CD14-positive monocyte (primary cell): ENCODE measurements around the gene ATP2B1. TPM values are rescaled to one million over a fixed set of nuclear protein-coding genes. Genes with fewer than 3 reads are reported as not detected.

Experiments used
- DNase-seq, 3 donors: peaks; one replicate each; pipeline ENCODE4 v3.0.0-alpha.2; 2011 to 2022
- H2AFZ ChIP-seq: 2 replicates; pipeline ENCODE4 v1.6.0; 2012; ENCODE audit warnings: mild to moderate bottlenecking, low read depth, low read length, inconsistent platforms; ENCODE audit not compliant: insufficient read depth, poor library complexity, severe bottlenecking
- H3K27ac ChIP-seq, 2 donors: 1 replicate in 1 of 2; 2 replicates in 1 of 2; pipeline ENCODE4 v1.5.1; 2012 to 2013; ENCODE audit warnings: low read length in 2 of 2, control low read depth in 1 of 2, inconsistent platforms in 1 of 2, low read depth in 1 of 2, mild to moderate bottlenecking in 1 of 2
- H3K27me3 ChIP-seq, 2 donors: one replicate each; pipeline versions ENCODE4 v1.6.0 to v1.6.1; 2011 to 2013; ENCODE audit warnings: low read length in 2 of 2; ENCODE audit not compliant: control insufficient read depth in 2 of 2, insufficient read depth in 2 of 2
- H3K36me3 ChIP-seq, 2 donors: replicated peaks in 1 of 2; 1 replicate in 1 of 2; 2 replicates in 1 of 2; pipeline versions ENCODE4 v1.5.1 to v1.6.1; 2012 to 2013; ENCODE audit warnings: low read length in 2 of 2, control low read depth in 1 of 2, inconsistent platforms in 1 of 2, mild to moderate bottlenecking in 1 of 2; ENCODE audit not compliant: insufficient read depth in 2 of 2, control insufficient read depth in 1 of 2
- H3K4me1 ChIP-seq, 2 donors: 1 replicate in 1 of 2; 2 replicates in 1 of 2; pipeline versions ENCODE4 v1.5.1 to v1.6.1; 2012 to 2013; ENCODE audit warnings: low read length in 2 of 2, control low read depth in 1 of 2, inconsistent platforms in 1 of 2, mild to moderate bottlenecking in 1 of 2, moderate library complexity in 1 of 2; ENCODE audit not compliant: insufficient read depth in 2 of 2, control insufficient read depth in 1 of 2
- H3K4me2 ChIP-seq: replicated peaks from 2 replicates; pipeline ENCODE3; 2012; ENCODE audit warnings: low read length, moderate library complexity, mild to moderate bottlenecking; ENCODE audit not compliant: poor library complexity, severe bottlenecking; ENCODE audit errors: extremely low read depth
- H3K4me3 ChIP-seq, 3 experiments: fragments of 200-600 bp in 1 of 3; sonication (generic) in 1 of 3; replicated peaks in 1 of 3; 1 replicate in 2 of 3; 2 replicates in 1 of 3; pipeline ENCODE4 v1.5.1; 2011 to 2013; ENCODE audit warnings: low read length in 3 of 3, mild to moderate bottlenecking in 3 of 3, control low read depth in 2 of 3, low read depth in 2 of 3, inconsistent platforms in 1 of 3, moderate library complexity in 1 of 3
- H3K79me2 ChIP-seq: 2 replicates; pipeline ENCODE4 v1.6.0; 2012; ENCODE audit warnings: mild to moderate bottlenecking, control low read depth, inconsistent platforms, low read length, moderate library complexity; ENCODE audit not compliant: insufficient read depth
- H3K9ac ChIP-seq: 2 replicates; pipeline ENCODE4 v1.6.0; 2017; ENCODE audit warnings: low read length, mild to moderate bottlenecking; ENCODE audit not compliant: insufficient read depth, poor library complexity, severe bottlenecking
- H3K9me3 ChIP-seq, 2 donors: replicated peaks in 1 of 2; 1 replicate in 1 of 2; 2 replicates in 1 of 2; pipeline versions ENCODE4 v1.5.1 to v1.6.1; 2012 to 2013; ENCODE audit warnings: low read length in 2 of 2, control low read depth in 1 of 2; ENCODE audit not compliant: control insufficient read depth in 1 of 2, insufficient read depth in 1 of 2
- H4K20me1 ChIP-seq: 2 replicates; pipeline ENCODE4 v1.6.0; 2012; ENCODE audit warnings: mild to moderate bottlenecking, low read length, control low read depth, moderate library complexity; ENCODE audit not compliant: insufficient read depth
- H3K27ac Mint-ChIP-seq, 7 donors: one replicate each; pipeline ENCODE4 v1.8.0; 2020; ENCODE audit warnings: mild to moderate bottlenecking in 7 of 7, mixed read lengths in 7 of 7, moderate library complexity in 6 of 7, inconsistent platforms in 2 of 7
- H3K27me3 Mint-ChIP-seq, 3 donors: one replicate each; pipeline ENCODE4 v1.8.0; 2021 to 2022; ENCODE audit warnings: low read depth in 3 of 3, mild to moderate bottlenecking in 3 of 3, mixed read lengths in 3 of 3, moderate library complexity in 3 of 3, inconsistent platforms in 1 of 3
- H3K36me3 Mint-ChIP-seq, 2 donors: one replicate each; pipeline ENCODE4 v1.8.0; 2020; ENCODE audit warnings: mixed read lengths in 2 of 2, inconsistent platforms in 1 of 2, mild to moderate bottlenecking in 1 of 2
- H3K4me1 Mint-ChIP-seq: one replicate; pipeline ENCODE4 v1.8.0; 2020; ENCODE audit warnings: mild to moderate bottlenecking, mixed read lengths
- H3K4me3 Mint-ChIP-seq, 2 donors: one replicate each; pipeline ENCODE4 v1.8.0; 2020; ENCODE audit warnings: mild to moderate bottlenecking in 2 of 2, mixed read lengths in 2 of 2, moderate library complexity in 1 of 2
- H3K9me3 Mint-ChIP-seq, 7 donors: one replicate each; pipeline ENCODE4 v1.8.0; 2020 to 2022; ENCODE audit warnings: mixed read lengths in 7 of 7, mild to moderate bottlenecking in 6 of 7, moderate library complexity in 6 of 7, inconsistent platforms in 2 of 7
- WGBS: methylation state at CpG from one replicate; pipeline ENCODE4 v1.1.5; 2013; ENCODE audit warnings: missing lambda C conversion rate; ENCODE audit not compliant: insufficient coverage; 5-methylcytosine and 5-hydroxymethylcytosine counted together
- intact Hi-C, 2 donors: fragments of 100-400 bp; cut with micrococcal nuclease; formaldehyde crosslinking; loops; one replicate each; pipeline versions ENCODE4 v1.15.0 to v1.15.1; 2023
- polyA plus RNA-seq, 3 donors: library from polyadenylated mRNA; depleted of rRNA in 1 of 3; unstranded in 2 of 3; stranded (reverse) in 1 of 3; fragments of 300-500 nt in 2 of 3; fragments of >200 nt in 1 of 3; fragmentation: Illumina TruSeq in 2 of 3; gene quantifications; 1 replicate in 2 of 3; 2 replicates in 1 of 3; pipeline ENCODE4 v1.2.3, GENCODE V29; 2012 to 2021
- TF ChIP-seq, protein P1 (sequence below): fragments of 200-600 bp; IDR thresholded peaks from one replicate; pipeline ENCODE4 v1.8.0; 2022; ENCODE audit warnings: antibody characterized with exemption, mild to moderate bottlenecking

ATP2B1 gene
- polyA plus RNA-seq, 3 donors = 35.9 to 59.3 (median 53.9) TPM

GRCh38 chr12:89693639-89694202 lies 14.9 kb downstream of the ATP2B1 start:
- H3K27ac Mint-ChIP-seq = no peak overlapping the region
- Histone ChIP-seq H3K4me2 (no peak overlapping the region), H2AFZ (no peak overlapping the region), H3K27me3 (no peaks in the 10 kb centered on the region), H3K27ac (no peak overlapping the region), H4K20me1 (peaks cover 100% of the 10 kb centered on the region), H3K36me3 (no peaks in the 10 kb centered on the region), H3K9me3 (no peaks in the 10 kb centered on the region), H3K9ac (no peak overlapping the region), H3K4me1 (peaks cover 10 to 15% of the 10 kb centered on the region in 2 donors), H3K4me3 (no peak overlapping the region), H3K79me2 (peaks cover 99% of the 10 kb centered on the region)
- intact Hi-C loops = no loop called here
- DNase-seq = no peak
- H3K4me3 Mint-ChIP-seq = no peak overlapping the region
- TF ChIP-seq, protein P1, sequence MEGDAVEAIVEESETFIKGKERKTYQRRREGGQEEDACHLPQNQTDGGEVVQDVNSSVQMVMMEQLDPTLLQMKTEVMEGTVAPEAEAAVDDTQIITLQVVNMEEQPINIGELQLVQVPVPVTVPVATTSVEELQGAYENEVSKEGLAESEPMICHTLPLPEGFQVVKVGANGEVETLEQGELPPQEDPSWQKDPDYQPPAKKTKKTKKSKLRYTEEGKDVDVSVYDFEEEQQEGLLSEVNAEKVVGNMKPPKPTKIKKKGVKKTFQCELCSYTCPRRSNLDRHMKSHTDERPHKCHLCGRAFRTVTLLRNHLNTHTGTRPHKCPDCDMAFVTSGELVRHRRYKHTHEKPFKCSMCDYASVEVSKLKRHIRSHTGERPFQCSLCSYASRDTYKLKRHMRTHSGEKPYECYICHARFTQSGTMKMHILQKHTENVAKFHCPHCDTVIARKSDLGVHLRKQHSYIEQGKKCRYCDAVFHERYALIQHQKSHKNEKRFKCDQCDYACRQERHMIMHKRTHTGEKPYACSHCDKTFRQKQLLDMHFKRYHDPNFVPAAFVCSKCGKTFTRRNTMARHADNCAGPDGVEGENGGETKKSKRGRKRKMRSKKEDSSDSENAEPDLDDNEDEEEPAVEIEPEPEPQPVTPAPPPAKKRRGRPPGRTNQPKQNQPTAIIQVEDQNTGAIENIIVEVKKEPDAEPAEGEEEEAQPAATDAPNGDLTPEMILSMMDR = no peak
- H3K27me3 Mint-ChIP-seq = no peaks in the 10 kb centered on the region
- no peaks in the 10 kb centered on the region for H3K9me3 Mint-ChIP-seq
- H3K4me1 Mint-ChIP-seq = peaks cover 29% of the 10 kb centered on the region
- peaks cover 25 to 30% of the 10 kb centered on the region in 2 donors for H3K36me3 Mint-ChIP-seq
- WGBS = no CpG with 5 or more reads among the region's 3 CpGs

GRCh38 chr12:89692439-89692838 lies 16.2 kb downstream of the ATP2B1 start:
- H3K4me2 ChIP-seq = no peak overlapping the region
- no peaks in the 10 kb centered on the region for H3K27me3 ChIP-seq
- no peak overlapping the region for H3K9ac ChIP-seq
- peaks cover 6 to 9% of the 10 kb centered on the region in 2 donors for H3K4me1 ChIP-seq
- H2AFZ ChIP-seq = no peak overlapping the region
- TF ChIP-seq, protein P1 = no peak
- intact Hi-C loops = no loop called here
- no peak overlapping the region for H3K4me3 ChIP-seq
- H3K4me3 Mint-ChIP-seq = no peak overlapping the region
- H3K4me1 Mint-ChIP-seq = peaks cover 17% of the 10 kb centered on the region
- no peak overlapping the region for H3K27ac Mint-ChIP-seq
- no peak overlapping the region for H3K27ac ChIP-seq
- H3K79me2 ChIP-seq = peaks cover 98% of the 10 kb centered on the region
- H4K20me1 ChIP-seq = peaks cover 100% of the 10 kb centered on the region
- H3K9me3 ChIP-seq = no peaks in the 10 kb centered on the region
- no peaks in the 10 kb centered on the region for H3K27me3 Mint-ChIP-seq
- DNase-seq = no peak
- peaks cover 21% of the 10 kb centered on the region in 2 donors for H3K36me3 Mint-ChIP-seq
- H3K9me3 Mint-ChIP-seq = no peaks in the 10 kb centered on the region
- no peaks in the 10 kb centered on the region for H3K36me3 ChIP-seq
- WGBS = no CpG with 5 or more reads among the region's 1 CpG
